HepG2 (cell line): ENCODE data around the gene SRCIN1. TPM values are rescaled to one million over a fixed set of nuclear protein-coding genes. Genes with fewer than 3 reads are reported as not detected.

ENCODE experiments used
- CBX1 ChIP-seq: IDR thresholded peaks from one replicate; pipeline ENCODE4 v1.6.1; 2016; ENCODE audit warnings: antibody characterized with exemption, low read depth
- HNF4A ChIP-seq: sonication (generic); formaldehyde crosslinking; IDR thresholded peaks from 2 replicates; pipeline ENCODE4 v1.4.0; 2020; ENCODE audit warnings: missing genetic modification reagents
- KMT2B ChIP-seq: IDR thresholded peaks from 2 replicates; pipeline ENCODE4 v1.6.1; 2016; ENCODE audit warnings: missing genetic modification reagents, missing compliant biosample characterization
- LCORL ChIP-seq, 2 experiments: fragments of 450-650 bp in 1 of 2; sonication (generic) in 1 of 2; formaldehyde crosslinking in 1 of 2; IDR thresholded peaks; 2 replicates each; pipeline versions ENCODE4 v1.5.0 to v1.6.1; 2017 to 2020; ENCODE audit warnings: antibody characterized with exemption in 1 of 2, missing genetic modification reagents in 1 of 2
- SNAI1 ChIP-seq: sonication (generic); formaldehyde crosslinking; IDR thresholded peaks from 2 replicates; pipeline ENCODE4 v1.5.0; 2020; ENCODE audit warnings: mild to moderate bottlenecking, missing genetic modification reagents, borderline replicate concordance
- THAP8 ChIP-seq: sonication (generic); formaldehyde crosslinking; IDR thresholded peaks from 2 replicates; pipeline ENCODE4 v1.5.1; 2020; ENCODE audit warnings: missing genetic modification reagents, mild to moderate bottlenecking, borderline replicate concordance
- ZEB1 ChIP-seq: IDR thresholded peaks from 2 replicates; pipeline ENCODE4 v1.6.1; 2012; ENCODE audit warnings: mild to moderate bottlenecking, low read depth, inconsistent platforms; ENCODE audit not compliant: insufficient replicate concordance
- ZNF180 ChIP-seq: sonication (generic); formaldehyde crosslinking; IDR thresholded peaks from 2 replicates; pipeline ENCODE4 v1.4.0; 2020; ENCODE audit warnings: low read depth, missing genetic modification reagents, borderline replicate concordance
- ZNF207 ChIP-seq: fragments of 450-650 bp; IDR thresholded peaks from 2 replicates; pipeline ENCODE4 v1.6.1; 2016; ENCODE audit warnings: antibody characterized with exemption, borderline replicate concordance
- ZNF407 ChIP-seq: sonication (generic); formaldehyde crosslinking; IDR thresholded peaks from one replicate; pipeline ENCODE4 v1.5.1; 2020; ENCODE audit warnings: mild to moderate bottlenecking, missing genetic modification reagents; ENCODE audit errors: not compliant biosample characterization
- ZNF646 ChIP-seq: sonication (generic); formaldehyde crosslinking; IDR thresholded peaks from 2 replicates; pipeline ENCODE4 v1.9.0; 2021; ENCODE audit warnings: mild to moderate bottlenecking, missing genetic modification reagents
- ZNF850 ChIP-seq: sonication (generic); formaldehyde crosslinking; conservative IDR thresholded peaks from 2 replicates; pipeline ENCODE4 v1.9.0; 2021; ENCODE audit warnings: mild to moderate bottlenecking, missing genetic modification reagents
- polyA plus RNA-seq, 8 experiments: library from polyadenylated mRNA; depleted of rRNA in 3 of 8; stranded (reverse) in 7 of 8; unstranded in 1 of 8; fragments of >200 nt; fragmentation: Illumina TruSeq in 4 of 8; extraction: Trizol in 4 of 8; gene quantifications; 2 replicates each; pipeline versions ENCODE4 v1.2.1 to v1.2.3, GENCODE V29; 2011 to 2016; ENCODE audit warnings: low read depth in 4 of 8, missing spikeins in 1 of 8, mixed read lengths in 1 of 8; ENCODE audit not compliant: insufficient read depth in 1 of 8
- total RNA-seq, 5 experiments: library from RNA; depleted of rRNA; stranded (reverse); fragments of >200 nt; fragmentation: Illumina TruSeq; extraction: Trizol; gene quantifications; 2 replicates each; pipeline ENCODE4 v1.2.3, GENCODE V29; 2016; ENCODE audit warnings: low read depth in 1 of 5

The SRCIN1 gene
- total and polyA plus RNA-seq, 2 of the 13 experiments (the other 11 are each of a cell fraction or from before 2014, with no cell fraction given), result 1.2 to 9.6 TPM

- TF ChIP-seq ZNF407 (no peak), CBX1 (no peak), ZNF850 (no peak), ZNF646 (no peak), LCORL (IDR thresholded peaks at IDR 0.05) (0 out of 2 replicates have a peak, but pooled peaks have one; percentile 35), LCORL (CRISPR knock-in tag; IDR thresholded peaks at IDR 0.05) (peak; percentile 38; the same call in 1 of the 2 replicates), KMT2B (0 out of 2 replicates have a peak, but pooled peaks have one; percentile 21), SNAI1 (0 out of 2 replicates have a peak, but pooled peaks have one; percentile 80), ZNF180 (CRISPR knock-in tag) (no peak), ZEB1 (no peak), THAP8 (CRISPR knock-in tag) (no peak), ZNF207 (no peak), HNF4A (CRISPR knock-in tag) (no peak)
Observed at GRCh38 chr17:38604479-38605403, 1.0 kb downstream of the SRCIN1 start (continued).
